NT2/D1 (cell line): ENCODE measurements around the gene ORC6.

ENCODE experiments used
- DNase-seq: peaks from one replicate; pipeline ENCODE4 v3.0.0-alpha.2; 2011; ENCODE audit warnings: low read depth, low spot score
- H3K27me3 ChIP-seq: 2 replicates; pipeline ENCODE4 v1.6.0; 2011; ENCODE audit warnings: mild to moderate bottlenecking; ENCODE audit not compliant: insufficient read length, insufficient read depth
- H3K36me3 ChIP-seq: 2 replicates; pipeline ENCODE4 v1.6.1; 2011; ENCODE audit warnings: mild to moderate bottlenecking, low read length, mixed read lengths; ENCODE audit not compliant: insufficient read depth, insufficient read length
- H3K4me1 ChIP-seq: 2 replicates; pipeline ENCODE4 v1.5.1; 2011; ENCODE audit not compliant: insufficient read depth, insufficient read length
- H3K4me3 ChIP-seq: 2 replicates; pipeline ENCODE4 v1.5.1; 2011; ENCODE audit warnings: low read depth; ENCODE audit not compliant: insufficient read length
- H3K9ac ChIP-seq: 2 replicates; pipeline ENCODE4 v1.6.0; 2011; ENCODE audit warnings: low read depth; ENCODE audit not compliant: insufficient read length
- H3K9me3 ChIP-seq: 2 replicates; pipeline ENCODE4 v1.5.1; 2011; ENCODE audit warnings: mild to moderate bottlenecking, low read length; ENCODE audit not compliant: insufficient read depth
- SUZ12 ChIP-seq: IDR thresholded peaks from 2 replicates; pipeline ENCODE4 v1.6.1; 2011; ENCODE audit not compliant: insufficient read length, insufficient read depth; ENCODE audit errors: extremely low read depth
- YY1 ChIP-seq: IDR thresholded peaks from 2 replicates; pipeline ENCODE4 v1.6.1; 2011; ENCODE audit not compliant: insufficient read length, insufficient read depth
- ZNF274 ChIP-seq: IDR thresholded peaks from 2 replicates; pipeline ENCODE4 v1.6.1; 2011; ENCODE audit warnings: mild to moderate bottlenecking, low read depth, low read length

Gene ORC6

GRCh38 chr16:46690281-46691178 lies 1.1 kb downstream of the ORC6 start:
- H3K4me3 ChIP-seq, result peak overlapping the region; percentile 95
- H3K9me3 ChIP-seq, result no peaks in the 10 kb centered on the region
- peaks cover 47% of the 10 kb centered on the region for H3K36me3 ChIP-seq
- H3K9ac ChIP-seq, result peak overlapping the region; percentile 97
- no peaks in the 10 kb centered on the region for H3K27me3 ChIP-seq
- DNase-seq, result no peak
- TF ChIP-seq ZNF274, result no peak
- TF ChIP-seq SUZ12, result no peak
- H3K4me1 ChIP-seq, result no peaks in the 10 kb centered on the region

GRCh38 chr16:46691726-46692125 lies 2.3 kb downstream of the ORC6 start:
- H3K4me3 ChIP-seq, result peak overlapping the region; percentile 95
- peaks cover 59% of the 10 kb centered on the region for H3K36me3 ChIP-seq
- peak overlapping the region; percentile 97 for H3K9ac ChIP-seq
- TF ChIP-seq ZNF274, result no peak
- TF ChIP-seq SUZ12, result no peak
- no peak for TF ChIP-seq YY1
- H3K4me1 ChIP-seq, result no peaks in the 10 kb centered on the region
- no peak for DNase-seq
- H3K9me3 ChIP-seq, result no peaks in the 10 kb centered on the region
- H3K27me3 ChIP-seq, result no peaks in the 10 kb centered on the region

GRCh38 chr16:46693598-46693997 lies 4.1 kb downstream of the ORC6 start:
- H3K9me3 ChIP-seq, result no peaks in the 10 kb centered on the region
- no peak overlapping the region for H3K9ac ChIP-seq
- peaks cover 74% of the 10 kb centered on the region for H3K36me3 ChIP-seq
- no peak for DNase-seq
- no peaks in the 10 kb centered on the region for H3K27me3 ChIP-seq
- no peak overlapping the region for H3K4me3 ChIP-seq
- no peak for TF ChIP-seq ZNF274
- no peak for TF ChIP-seq YY1
- TF ChIP-seq SUZ12, result no peak
- H3K4me1 ChIP-seq, result no peaks in the 10 kb centered on the region

DNA sequence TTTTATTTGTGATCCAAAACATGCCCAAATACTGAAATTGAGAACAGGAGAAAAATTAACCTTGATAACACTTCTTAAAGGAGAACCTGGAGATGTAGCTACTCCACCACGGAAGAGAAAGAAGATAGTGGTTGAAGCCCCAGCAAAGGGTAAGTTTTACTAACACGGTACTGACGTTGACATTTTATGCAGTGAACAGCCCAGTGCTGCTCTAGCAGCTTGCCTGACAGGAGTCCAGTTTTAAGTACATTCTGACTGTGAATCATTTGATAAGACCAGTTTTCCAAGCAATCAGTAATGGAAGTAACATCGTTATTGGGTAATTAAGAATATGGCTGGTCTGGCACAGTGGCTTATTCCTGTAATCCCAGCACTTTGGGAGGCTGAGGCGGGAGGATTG lies 6.5 kb downstream of the ORC6 start:
- Histone ChIP-seq H3K4me3 (no peak overlapping the region), H3K27me3 (no peaks in the 10 kb centered on the region), H3K9me3 (no peaks in the 10 kb centered on the region), H3K9ac (no peak overlapping the region), H3K36me3 (peaks cover 81% of the 10 kb centered on the region), H3K4me1 (no peaks in the 10 kb centered on the region)
- TF ChIP-seq ZNF274 (no peak), YY1 (no peak), SUZ12 (no peak)
- DNase-seq, result no peak

GRCh38 chr16:46696957-46697356 lies 7.5 kb downstream of the ORC6 start:
- Histone ChIP-seq H3K27me3 (no peaks in the 10 kb centered on the region), H3K36me3 (peaks cover 77% of the 10 kb centered on the region), H3K9ac (no peak overlapping the region), H3K4me1 (no peaks in the 10 kb centered on the region), H3K4me3 (no peak overlapping the region), H3K9me3 (no peaks in the 10 kb centered on the region)
- no peak for TF ChIP-seq YY1
- TF ChIP-seq ZNF274, result no peak
- TF ChIP-seq SUZ12, result no peak
- DNase-seq, result no peak

- H3K9me3 ChIP-seq, result no peaks in the 10 kb centered on the region
- H3K4me3 ChIP-seq, result no peak overlapping the region
- no peaks in the 10 kb centered on the region for H3K27me3 ChIP-seq
- no peaks in the 10 kb centered on the region for H3K4me1 ChIP-seq
- DNase-seq, result no peak
- peaks cover 57% of the 10 kb centered on the region for H3K36me3 ChIP-seq
- H3K9ac ChIP-seq, result no peak overlapping the region
- TF ChIP-seq YY1 (no peak), SUZ12 (no peak), ZNF274 (no peak)
Observed at GRCh38 chr16:46700048-46700447, 10.6 kb downstream of the ORC6 start.

DNA sequence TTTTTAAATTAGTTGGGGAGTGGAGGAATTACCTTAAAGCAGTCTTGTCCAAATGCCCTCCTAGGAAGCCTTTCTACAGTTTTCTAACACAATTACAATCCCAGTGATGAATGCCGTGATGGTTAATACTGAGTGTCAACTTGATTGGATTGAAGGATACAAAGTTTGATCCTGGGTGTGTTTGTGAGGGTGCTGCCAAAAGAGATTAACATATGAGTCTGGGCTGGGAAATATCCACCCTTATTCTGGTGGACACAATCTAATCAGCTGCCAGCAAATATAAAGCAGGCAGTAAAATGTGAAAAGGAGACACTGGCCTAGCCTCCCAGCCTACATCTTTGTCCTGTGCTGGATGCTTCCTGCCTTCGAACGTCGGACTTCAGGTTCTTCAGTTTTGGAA lies 12.2 kb downstream of the ORC6 start:
- peaks cover 41% of the 10 kb centered on the region for H3K36me3 ChIP-seq
- H3K9me3 ChIP-seq, result no peaks in the 10 kb centered on the region
- H3K4me3 ChIP-seq, result no peak overlapping the region
- no peaks in the 10 kb centered on the region for H3K27me3 ChIP-seq
- no peak overlapping the region for H3K9ac ChIP-seq
- H3K4me1 ChIP-seq, result no peaks in the 10 kb centered on the region
- TF ChIP-seq YY1 (no peak), ZNF274 (no peak), SUZ12 (no peak)
- DNase-seq, result no peak
